HG03064 (cell line): ENCODE data around the gene LRRC3.

ENCODE experiments used
- ATAC-seq: cut with Tn5 transposase; IDR thresholded peaks from one replicate; pipeline ENCODE4 v1.9.1; 2021; ENCODE audit warnings: low read depth; ENCODE audit not compliant: unreplicated experiment

LRRC3 gene

GRCh38 chr21:44423941-44424607, 31.2 kb upstream of the LRRC3 start:
- ATAC-seq = no peak

- no peak for ATAC-seq
Observed at GRCh38 chr21:44424608-44425306, 30.6 kb upstream of the LRRC3 start.

- no peak for ATAC-seq
Observed at GRCh38 chr21:44425307-44425894, 29.9 kb upstream of the LRRC3 start.

GRCh38 chr21:44425895-44426662, 29.2 kb upstream of the LRRC3 start:
- no peak for ATAC-seq

GRCh38 chr21:44426663-44427191, 28.6 kb upstream of the LRRC3 start:
- ATAC-seq = no peak

DNA sequence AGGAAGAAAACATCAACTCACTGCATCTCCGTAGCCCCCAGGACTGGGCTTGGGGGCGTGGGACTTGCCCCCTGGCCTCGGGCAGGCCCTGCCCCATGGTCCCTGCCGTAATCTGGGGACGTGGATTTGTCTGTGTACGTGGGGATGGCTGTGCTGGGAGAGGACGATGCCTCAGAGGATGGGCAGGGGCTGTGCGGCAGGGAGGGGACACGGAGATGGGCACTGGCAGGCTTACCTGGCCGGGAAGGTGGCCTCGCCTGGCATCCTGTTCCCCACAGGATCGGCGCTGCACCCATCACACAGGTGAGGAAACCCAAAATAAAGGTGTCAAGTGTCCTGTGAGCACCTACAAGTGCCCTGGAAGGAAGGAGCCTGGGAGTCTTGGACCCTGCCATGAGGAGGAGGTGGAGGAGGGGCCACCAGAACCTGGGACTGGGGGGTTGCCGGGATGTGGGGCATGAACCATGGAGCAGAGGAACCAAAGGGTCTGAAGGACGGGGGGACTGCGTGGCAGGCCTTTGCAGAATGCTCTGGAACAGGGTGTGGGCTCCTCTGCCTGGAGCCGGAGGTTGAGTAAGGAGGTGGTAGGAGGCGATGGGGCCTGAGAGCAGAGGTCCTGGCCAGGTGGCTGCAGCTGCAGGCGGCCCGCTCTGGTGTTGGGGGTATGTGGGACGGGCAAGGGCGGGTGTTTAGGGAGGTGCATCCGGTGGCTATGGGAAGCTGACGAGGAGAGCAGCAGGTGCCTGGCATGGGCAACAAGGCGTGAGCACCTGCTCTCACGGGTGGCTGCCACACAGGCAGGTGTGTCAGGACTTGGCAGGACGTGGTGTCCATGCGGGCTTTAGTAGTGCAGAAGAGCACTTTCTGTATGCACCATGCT, 27.8 kb upstream of the LRRC3 start:
- ATAC-seq = no peak

DNA sequence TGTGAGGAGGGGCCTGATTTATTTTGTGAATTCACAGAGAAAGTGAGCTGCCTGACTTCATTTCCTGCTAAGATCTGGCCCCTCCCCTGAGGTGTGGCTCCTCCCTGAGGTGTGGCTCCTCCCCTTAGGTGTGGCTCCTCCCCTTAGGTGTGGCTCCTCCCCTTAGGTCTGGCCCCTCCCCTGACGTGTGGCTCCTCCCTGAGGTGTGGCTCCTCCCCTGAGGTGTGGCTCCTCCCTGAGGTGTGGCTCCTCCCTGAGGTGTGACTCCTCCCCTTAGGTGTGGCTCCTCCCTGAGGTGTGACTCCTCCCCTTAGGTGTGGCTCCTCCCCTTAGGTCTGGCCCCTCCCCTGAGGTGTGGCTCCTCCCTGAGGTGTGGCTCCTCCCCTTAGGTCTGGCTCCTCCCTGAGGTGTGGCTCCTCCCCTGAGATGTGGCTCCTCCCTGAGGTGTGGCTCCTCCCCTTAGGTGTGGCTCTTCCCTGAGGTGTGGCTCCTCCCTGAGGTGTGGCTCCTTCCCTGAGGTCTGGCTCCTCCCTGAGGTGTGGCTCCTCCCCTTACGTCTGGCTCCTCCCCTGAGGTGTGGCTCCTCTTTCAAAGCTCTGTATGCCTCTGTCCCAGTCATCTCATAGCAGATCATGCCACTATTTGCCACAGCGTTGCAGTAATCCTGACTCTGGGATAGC, 26.9 kb upstream of the LRRC3 start:
- no peak for ATAC-seq

DNA sequence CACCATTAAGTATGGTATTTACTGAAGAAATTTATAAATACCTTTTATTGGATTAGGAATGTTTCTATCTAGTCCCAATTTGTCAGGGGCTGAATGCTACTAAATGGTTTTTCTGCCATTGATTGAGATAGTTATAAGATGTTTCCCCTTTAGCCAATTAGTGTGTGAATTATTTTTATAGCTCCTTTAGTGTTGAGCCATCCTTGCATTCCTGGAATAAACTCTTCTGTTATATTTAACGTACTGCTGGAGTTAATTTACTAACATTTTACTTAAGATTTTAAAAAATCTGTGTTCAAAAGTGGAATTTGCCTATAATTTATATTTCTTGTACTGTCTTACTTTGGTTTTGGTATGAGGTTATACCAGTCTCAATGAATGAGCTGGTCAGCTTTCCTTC, 25.4 kb upstream of the LRRC3 start:
- no peak for ATAC-seq

GRCh38 chr21:44431300-44431699, 24.0 kb upstream of the LRRC3 start:
- no peak for ATAC-seq

DNA sequence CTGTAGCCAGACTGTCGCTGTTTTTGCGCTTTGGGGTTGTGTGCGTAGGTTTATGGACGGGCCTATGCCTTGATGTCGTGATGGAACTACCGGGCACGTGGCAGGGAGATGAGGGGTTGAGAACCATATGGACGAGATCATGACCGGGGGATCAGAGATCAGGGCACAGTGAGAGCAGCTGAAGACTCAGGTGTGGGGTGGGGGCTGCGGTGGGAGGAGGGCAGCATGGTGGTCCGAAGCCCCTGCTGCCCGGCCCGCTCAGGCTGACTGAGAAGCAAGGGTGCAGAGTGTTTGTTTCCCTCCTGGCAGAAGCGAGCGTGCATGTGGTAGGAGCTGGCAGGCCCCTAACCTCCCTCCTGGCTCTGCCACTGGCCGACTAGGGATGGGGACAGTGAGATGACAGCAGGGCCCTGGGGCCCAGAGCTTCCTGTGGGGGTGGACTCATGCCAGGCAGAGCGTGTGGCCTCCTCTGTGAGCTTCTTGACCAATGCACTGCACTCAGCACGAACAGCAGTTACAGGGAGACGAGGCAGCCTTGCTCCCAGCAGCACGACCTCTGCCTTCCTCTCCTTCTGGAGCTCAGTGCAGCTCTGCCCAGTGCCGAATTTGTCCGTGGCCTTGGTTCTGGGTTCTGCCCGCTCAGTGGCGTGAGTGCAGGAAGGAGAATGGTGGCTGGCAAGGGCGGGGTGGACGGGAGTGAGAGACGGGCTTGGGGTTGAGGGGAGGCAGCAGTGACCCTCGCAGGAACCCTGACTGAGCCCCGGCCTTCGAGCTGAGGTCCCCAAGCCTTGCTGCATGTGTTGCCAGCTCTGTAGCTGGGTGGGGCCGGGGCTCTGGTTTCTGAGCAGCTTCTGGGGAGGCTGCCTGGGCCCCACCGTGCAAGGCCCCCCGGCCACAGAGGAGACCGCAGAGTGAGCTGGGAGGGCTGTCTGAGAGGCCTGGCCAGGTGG, 22.2 kb upstream of the LRRC3 start:
- no peak for ATAC-seq

DNA sequence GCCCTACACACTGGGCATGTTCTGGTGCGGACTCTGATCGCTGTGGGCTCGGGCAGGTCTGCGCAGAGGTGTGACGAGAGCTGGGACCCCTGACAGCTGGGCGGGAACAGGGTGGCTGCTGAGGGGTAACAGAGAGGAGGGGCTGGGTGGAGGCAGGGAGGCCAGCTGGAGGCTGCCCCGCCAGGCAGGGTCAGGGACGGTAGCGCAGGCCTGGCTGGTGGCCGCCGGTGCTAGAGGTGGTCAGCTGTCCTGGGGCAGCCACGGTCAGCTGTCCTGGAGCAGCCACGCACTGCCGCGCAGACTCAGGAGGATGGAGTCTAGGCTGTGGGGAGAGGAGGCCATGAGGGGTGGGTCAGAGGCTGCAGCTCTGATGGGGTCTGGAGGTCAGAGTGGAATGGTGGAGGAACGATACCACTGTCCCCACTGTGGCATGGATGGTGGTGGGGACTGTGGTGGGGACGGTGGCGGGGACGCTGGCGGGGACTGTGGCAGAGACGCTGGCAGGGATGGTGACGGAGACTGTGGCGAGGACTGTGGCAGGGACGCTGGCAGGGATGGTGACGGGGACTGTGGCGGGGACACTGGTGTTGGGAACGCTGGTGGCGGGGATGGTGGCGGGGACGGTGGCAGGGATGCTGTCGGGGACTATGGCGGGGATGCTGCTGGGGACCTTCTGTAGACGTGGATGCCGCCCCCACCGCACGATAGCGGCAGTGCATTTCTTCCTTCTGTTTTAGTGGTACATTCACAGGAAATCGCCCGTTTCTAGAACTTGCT, 21.3 kb upstream of the LRRC3 start:
- no peak for ATAC-seq

GRCh38 chr21:44434568-44434925, 20.8 kb upstream of the LRRC3 start:
- ATAC-seq = no peak

DNA sequence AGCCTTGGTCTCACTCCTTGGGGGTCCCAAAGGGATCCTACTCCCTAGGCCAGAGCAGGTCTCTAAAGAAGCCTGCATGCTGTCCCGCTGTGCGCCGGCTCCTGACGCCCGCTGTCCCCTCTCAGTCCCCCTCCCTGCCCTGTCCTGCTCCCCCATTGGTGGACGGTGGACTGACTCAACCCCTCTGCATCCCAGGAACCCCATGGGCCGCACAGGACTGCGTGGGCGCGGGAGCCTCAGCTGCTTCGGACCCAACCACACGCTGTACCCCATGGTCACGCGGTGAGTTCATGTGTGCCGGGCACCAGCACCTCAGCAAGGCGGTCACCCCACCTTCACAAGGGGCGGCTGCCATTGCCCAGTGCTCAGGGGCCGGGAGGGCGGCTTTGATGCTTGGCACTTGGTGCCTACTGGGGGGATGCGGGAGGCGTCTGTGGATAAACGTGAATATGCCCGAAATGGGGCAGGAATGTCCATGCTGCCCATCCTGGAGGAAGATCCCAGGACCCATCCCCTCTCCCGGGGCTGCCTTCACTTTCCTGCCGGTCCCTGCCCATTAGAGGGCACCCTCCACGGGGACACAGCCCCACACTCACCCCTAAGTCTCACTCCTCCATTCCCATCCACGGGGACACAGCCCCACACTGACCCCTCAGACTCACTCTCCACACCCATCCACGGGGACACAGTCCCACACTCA, 20.2 kb upstream of the LRRC3 start:
- ATAC-seq = no peak

DNA sequence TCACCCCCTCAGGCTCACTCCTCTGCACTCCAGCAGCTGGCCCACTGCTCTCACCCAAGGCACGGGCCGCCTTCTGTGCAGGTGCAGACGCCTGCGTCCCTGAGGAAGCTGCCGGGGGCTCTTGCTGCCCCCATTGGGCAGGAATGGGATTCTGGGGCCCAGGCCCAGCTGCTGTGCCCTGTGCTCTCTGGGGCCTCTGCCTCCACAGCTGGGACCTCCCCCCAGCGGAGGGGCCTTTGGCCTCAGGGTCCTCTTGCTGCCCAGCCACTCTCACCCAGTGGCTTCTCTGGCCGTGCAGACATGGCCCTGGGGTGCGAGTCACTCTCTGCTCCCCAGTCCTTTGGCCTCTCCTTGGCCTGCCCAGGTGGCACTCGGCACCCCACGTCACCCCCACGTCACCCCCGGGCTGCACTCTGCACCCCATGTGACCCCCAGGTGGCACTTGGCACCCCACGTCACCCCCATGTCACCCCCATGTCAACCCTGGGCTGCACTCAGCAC, 19.1 kb upstream of the LRRC3 start:
- ATAC-seq = no peak

DNA sequence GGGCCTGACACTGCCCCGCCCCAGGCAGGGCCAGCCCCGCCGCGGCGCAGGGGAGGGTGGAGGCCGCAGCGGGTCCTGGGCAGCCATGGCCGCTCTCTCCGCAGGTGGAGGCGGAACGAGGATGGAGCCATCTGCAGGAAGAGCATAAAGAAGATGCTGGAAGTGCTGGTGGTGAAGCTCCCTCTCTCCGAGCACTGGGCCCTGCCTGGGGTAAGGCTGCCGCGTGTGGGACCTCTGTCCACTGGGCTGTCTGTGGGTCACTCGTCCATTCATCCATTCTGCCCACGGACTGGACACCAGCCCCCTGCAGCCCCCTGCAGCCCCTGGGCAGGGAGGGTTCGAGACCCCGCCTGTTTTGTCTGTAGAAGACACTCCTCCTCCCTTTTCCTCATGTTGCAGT, 18.4 kb upstream of the LRRC3 start:
- ATAC-seq = no peak

DNA sequence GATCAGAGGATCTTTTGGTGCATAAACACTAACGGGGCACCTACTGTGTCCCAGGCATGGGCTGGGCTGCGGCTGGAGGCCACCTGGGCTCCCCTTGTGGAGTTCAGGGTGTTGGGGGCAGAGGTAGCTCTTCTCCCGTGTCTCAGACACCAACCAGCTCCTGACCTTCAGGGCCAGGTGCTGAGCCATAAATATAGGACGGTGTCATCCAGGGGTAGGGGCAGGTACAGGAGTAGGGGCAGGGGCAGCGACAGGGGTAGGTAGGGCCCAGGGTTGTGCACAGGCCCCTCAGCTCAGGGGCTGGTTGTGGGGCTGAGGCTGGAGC, 18.0 kb upstream of the LRRC3 start:
- ATAC-seq = no peak
